K562 (cell line): ENCODE data around the gene RPL27A. TPM values are rescaled to one million over a fixed set of nuclear protein-coding genes. Genes with fewer than 3 reads are reported as not detected.

Experiments
- AFF4 ChIP-seq: sonication (generic); formaldehyde crosslinking; IDR thresholded peaks from 2 replicates; pipeline ENCODE4 v1.8.0; 2023; ENCODE audit warnings: mild to moderate bottlenecking, missing genetic modification reagents
- CLOCK ChIP-seq: fragments of 250-450 bp; sonication (Bioruptor Pico); IDR thresholded peaks from 2 replicates; pipeline ENCODE4 v1.4.0; 2020; ENCODE audit warnings: mild to moderate bottlenecking, moderate library complexity, borderline replicate concordance
- HCFC1 ChIP-seq: IDR thresholded peaks from 2 replicates; pipeline ENCODE4 v1.6.1; 2012; ENCODE audit warnings: low read depth, low read length, improper control_type of control experiment
- HNRNPL ChIP-seq: fragments of 200-400 bp; formaldehyde crosslinking; IDR thresholded peaks from 2 replicates; pipeline ENCODE4 v1.6.1; 2017; ENCODE audit warnings: low read depth, mild to moderate bottlenecking, low read length
- LARP7 ChIP-seq: fragments of 450-650 bp; IDR thresholded peaks from 2 replicates; pipeline ENCODE4 v1.6.1; 2016
- MAX ChIP-seq: sonication (generic); formaldehyde crosslinking; IDR thresholded peaks from 2 replicates; pipeline ENCODE4 v1.9.0; 2022; ENCODE audit warnings: mild to moderate bottlenecking, missing genetic modification reagents
- NR3C1 ChIP-seq: sonication (generic); formaldehyde crosslinking; IDR thresholded peaks from 2 replicates; pipeline ENCODE4 v1.8.1; 2022; ENCODE audit warnings: missing genetic modification reagents
- PREB ChIP-seq: sonication (generic); formaldehyde crosslinking; IDR thresholded peaks from 2 replicates; pipeline ENCODE4 v1.8.1; 2023; ENCODE audit warnings: mild to moderate bottlenecking, missing genetic modification reagents
- RBFOX2 ChIP-seq: fragments of 200-400 bp; formaldehyde crosslinking; IDR thresholded peaks from 2 replicates; pipeline ENCODE4 v1.6.1; 2017; ENCODE audit warnings: low read depth, mild to moderate bottlenecking, low read length, moderate library complexity
- RBM39 ChIP-seq: fragments of 200-400 bp; formaldehyde crosslinking; optimal IDR thresholded peaks from 2 replicates; pipeline ENCODE3; 2018; ENCODE audit warnings: low read depth, low read length
- SIX5 ChIP-seq, 2 experiments: IDR thresholded peaks; 2 replicates each; pipeline ENCODE4 v1.6.1; 2011; ENCODE audit warnings: low read length in 2 of 2, borderline replicate concordance in 1 of 2, low read depth in 1 of 2, mild to moderate bottlenecking in 1 of 2, moderate library complexity in 1 of 2; ENCODE audit not compliant: insufficient read depth in 1 of 2
- SUPT5H ChIP-seq: fragments of 450-650 bp; IDR thresholded peaks from 2 replicates; pipeline ENCODE4 v1.6.1; 2016
- VEZF1 ChIP-seq: fragments of 200-800 bp; sonication (Bioruptor generic); IDR thresholded peaks from 2 replicates; pipeline ENCODE4 v1.6.1; 2017; ENCODE audit warnings: missing genetic modification characterization, missing compliant biosample characterization
- ZNF134 ChIP-seq: fragments of 250-450 bp; sonication (Bioruptor Pico); conservative IDR thresholded peaks from 2 replicates; pipeline ENCODE4 v1.4.0; 2020
- ZNF449 ChIP-seq: fragments of 250-450 bp; sonication (Bioruptor Pico); IDR thresholded peaks from 2 replicates; pipeline ENCODE4 v1.8.0; 2022; ENCODE audit warnings: moderate library complexity, mild to moderate bottlenecking, inconsistent platforms
- ZNF778 ChIP-seq: fragments of 450-650 bp; formaldehyde crosslinking; IDR thresholded peaks from 2 replicates; pipeline ENCODE4 v1.4.0; 2020; ENCODE audit warnings: mild to moderate bottlenecking, moderate library complexity
- polyA plus RNA-seq, 8 experiments: library from polyadenylated mRNA; depleted of rRNA in 4 of 8; stranded (reverse) in 5 of 8; unstranded in 3 of 8; fragments of >200 nt; fragmentation: Nextera tagmentation in 2 of 8; fragmentation: Illumina TruSeq in 1 of 8; extraction: Ambion mirVana in 2 of 8; extraction: Trizol in 1 of 8; gene quantifications; 2 replicates each; pipeline versions ENCODE4 v1.2.1 to v1.2.3, GENCODE V29; 2011 to 2014; ENCODE audit warnings: inconsistent platforms in 1 of 8, missing spikeins in 1 of 8
- total RNA-seq, 7 experiments: library from RNA; depleted of rRNA in 6 of 7; stranded (reverse); fragments of >200 nt in 6 of 7; fragmentation: Illumina TruSeq in 2 of 7; extraction: Trizol in 2 of 7; gene quantifications; 2 replicates each; pipeline versions ENCODE4 v1.2.1 to v1.2.3, GENCODE V29; 2011 to 2021; ENCODE audit warnings: low replicate concordance in 1 of 7

Gene RPL27A
- total and polyA plus RNA-seq, 9 of the 15 experiments (the other 6 are each of a cell fraction or from before 2014, with no cell fraction given) = 790 to 4,241 (median 2,267) TPM

GRCh38 chr11:8682303-8683114 is at the start of gene RPL27A, which contains the start of gene TRIM66 (continued):
- TF ChIP-seq ZNF134 (CRISPR knock-in tag) (no peak), HCFC1 (peak; percentile 60), CLOCK (CRISPR knock-in tag) (no peak), RBM39 (peak; percentile 53), HNRNPL (peak; percentile 48; the same call in 1 of the 2 replicates), RBFOX2 (peak; percentile 99), LARP7 (no peak), ZNF778 (CRISPR knock-in tag) (no peak), NR3C1 (peak; percentile 67; the same call in 1 of the 2 replicates), PREB (CRISPR knock-in tag) (peak; percentile 84; the same call in 1 of the 2 replicates), SUPT5H (peak; percentile 99), MAX (CRISPR knock-in tag) (peak; percentile 69; the same call in 1 of the 2 replicates), AFF4 (CRISPR knock-in tag) (peak; percentile 91), VEZF1 (CRISPR knock-in tag) (peak; percentile 76), SIX5 (IDR thresholded peaks at IDR 0.05; ENCODE audit: borderline replicate concordance in 1 of 2, insufficient read depth in 1 of 2, low read depth in 1 of 2, low read length in 2 of 2) (no peak), ZNF449 (CRISPR knock-in tag) (no peak)
